RPMI7951 (cell line): ENCODE data around the gene NFIA. TPM values are rescaled to one million over a fixed set of nuclear protein-coding genes. Genes with fewer than 3 reads are reported as not detected.

Experiments used
- DNase-seq: peaks from one replicate; pipeline ENCODE4 v3.0.0-alpha.2; 2012; ENCODE audit warnings: low read depth
- total RNA-seq: library from RNA; depleted of rRNA; stranded (reverse); fragments of >200 nt; shearing (Covaris generic); gene quantifications from 2 replicates; pipeline ENCODE4 v1.2.3, GENCODE V29; 2014

Gene NFIA
- total RNA-seq, 1 experiment from 2014 or later, result 3.0 TPM

DNA sequence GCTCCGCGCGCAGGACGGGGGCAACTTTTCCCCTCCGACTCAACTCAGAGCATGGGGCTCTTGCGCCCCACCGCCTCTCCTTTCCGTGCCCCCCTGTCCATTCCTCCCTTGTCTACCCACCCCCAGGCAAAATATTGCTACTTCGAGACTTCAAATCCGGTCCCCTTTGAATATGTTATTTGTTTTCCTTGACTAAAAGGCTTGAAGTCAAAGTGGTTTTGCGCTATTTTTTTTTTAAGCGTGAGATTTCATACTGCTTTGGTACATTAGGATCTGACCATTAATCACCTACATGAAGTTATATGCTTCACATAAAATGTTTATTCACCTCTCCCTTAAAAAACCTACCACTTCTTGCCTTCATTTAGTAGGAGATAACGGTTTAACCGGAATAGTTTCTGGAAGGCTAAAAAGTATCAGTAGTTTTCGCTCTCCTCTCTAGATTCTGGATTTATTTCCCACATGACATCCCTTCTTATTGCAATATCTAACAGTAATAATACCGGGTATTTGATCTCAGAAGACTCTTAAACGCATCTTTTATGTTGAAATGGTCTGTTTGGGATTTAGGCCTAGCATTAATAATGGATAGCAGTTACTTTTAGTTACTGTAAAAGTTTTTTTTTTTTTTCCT is 1.6 kb downstream of the NFIA start:
- DNase-seq, result no peak

DNA sequence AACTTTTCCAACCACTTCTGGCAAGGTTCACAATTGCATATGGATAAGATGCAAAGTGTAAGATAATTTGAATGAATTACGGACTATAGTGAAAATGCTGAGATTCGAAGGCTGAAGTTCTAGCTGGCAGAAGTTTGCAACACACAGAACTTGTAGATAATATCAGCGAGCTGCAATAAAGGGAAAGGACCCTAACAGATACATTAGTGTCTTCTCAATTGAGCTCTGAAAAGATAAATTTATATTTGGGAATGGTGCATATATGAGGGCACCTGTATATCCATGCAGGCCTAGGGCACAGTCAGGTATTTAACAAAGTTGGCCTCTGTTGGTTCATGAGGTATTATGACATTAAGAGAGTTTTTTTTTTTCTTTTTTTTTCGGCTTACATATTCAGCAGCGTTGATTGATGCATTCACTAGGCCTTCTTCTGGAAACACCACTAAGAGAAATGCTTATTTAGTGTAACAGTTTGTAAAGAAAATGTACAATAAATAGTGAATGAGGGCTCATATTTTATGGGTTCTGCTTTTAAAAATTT is 2.2 kb downstream of the NFIA start:
- no peak for DNase-seq

DNA sequence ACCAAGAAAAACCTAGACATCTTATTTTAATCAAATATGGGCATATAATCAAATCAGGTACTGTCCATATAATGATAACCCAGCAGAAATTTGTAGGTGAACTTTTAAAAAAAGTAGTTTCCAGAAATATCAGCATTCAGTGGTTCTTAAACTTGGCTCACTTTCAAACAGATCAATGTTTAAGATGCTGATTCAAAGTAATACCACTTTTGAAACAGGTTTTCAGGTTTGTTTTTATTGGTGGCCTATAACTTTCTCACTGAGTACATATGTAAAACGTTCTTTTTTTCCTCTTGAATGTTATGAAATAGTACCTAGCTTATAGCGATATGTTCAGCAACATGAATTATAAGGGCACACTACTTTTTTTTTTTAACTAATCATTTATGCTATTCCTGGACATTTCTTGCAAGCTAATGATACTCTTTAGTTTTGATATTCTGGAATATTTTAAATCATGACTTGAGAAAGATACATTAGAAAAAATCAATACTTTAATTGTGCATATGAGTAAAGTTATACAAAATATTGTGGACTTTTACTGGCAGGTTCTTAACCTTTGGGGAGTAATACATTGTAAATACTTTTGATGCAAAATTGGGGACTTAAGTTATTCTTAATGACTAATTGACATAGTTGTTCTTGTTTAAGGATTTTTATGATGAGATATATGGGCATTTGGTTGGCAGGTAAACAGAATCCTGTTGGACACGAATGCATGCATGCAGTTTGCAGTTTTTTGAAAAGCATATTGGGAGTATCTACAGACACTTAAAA is 3.0 kb downstream of the NFIA start:
- no peak for DNase-seq

DNA sequence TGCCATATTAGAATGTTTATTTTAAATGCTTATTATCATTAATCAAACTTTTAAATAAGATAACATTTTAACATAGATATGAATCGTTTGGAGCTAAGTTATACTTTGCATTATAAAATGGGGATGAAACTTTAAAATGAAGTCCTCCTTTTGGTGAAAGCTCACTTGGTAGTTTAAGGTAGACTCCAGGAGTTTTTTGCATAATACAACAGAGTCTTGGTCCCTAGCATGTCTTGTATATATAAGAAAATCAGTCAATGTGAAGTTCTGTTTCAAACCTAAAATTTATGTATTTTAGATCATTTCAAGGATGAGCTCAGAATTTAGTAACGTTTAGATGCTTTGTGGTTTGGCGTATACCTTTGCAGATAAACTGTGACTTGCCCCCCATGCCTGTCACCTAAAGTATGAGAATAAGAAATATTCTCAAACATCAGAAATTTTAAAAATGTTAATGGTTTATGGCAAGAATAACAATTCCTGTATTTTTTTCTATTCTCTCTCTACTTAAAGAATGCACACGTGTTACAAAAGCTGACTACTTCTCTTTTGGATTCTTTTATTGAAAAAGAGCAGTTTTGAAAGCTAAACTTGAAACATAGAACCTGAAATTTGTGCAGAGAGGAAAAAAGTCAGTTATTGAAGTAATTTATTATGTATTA is 3.8 kb downstream of the NFIA start:
- no peak for DNase-seq

DNA sequence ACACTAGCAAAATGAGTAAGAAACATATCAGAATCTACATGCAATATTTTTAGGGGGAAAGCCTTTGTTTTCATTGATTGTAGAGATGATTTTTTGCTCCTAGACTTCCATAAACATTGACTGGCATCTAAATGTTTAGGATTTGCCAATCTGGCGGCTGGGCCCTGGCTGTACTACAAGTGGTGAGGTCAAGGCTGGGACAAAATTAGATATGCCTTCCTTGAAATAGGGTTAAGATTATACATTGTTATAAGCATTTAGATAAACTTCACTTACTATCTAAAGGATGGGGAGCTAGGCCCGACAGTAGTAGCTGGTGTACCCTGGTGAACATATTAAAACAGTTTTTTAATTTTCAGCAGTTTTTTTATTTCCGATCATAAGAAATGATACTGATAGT is 5.2 kb downstream of the NFIA start:
- DNase-seq, result no peak

DNA sequence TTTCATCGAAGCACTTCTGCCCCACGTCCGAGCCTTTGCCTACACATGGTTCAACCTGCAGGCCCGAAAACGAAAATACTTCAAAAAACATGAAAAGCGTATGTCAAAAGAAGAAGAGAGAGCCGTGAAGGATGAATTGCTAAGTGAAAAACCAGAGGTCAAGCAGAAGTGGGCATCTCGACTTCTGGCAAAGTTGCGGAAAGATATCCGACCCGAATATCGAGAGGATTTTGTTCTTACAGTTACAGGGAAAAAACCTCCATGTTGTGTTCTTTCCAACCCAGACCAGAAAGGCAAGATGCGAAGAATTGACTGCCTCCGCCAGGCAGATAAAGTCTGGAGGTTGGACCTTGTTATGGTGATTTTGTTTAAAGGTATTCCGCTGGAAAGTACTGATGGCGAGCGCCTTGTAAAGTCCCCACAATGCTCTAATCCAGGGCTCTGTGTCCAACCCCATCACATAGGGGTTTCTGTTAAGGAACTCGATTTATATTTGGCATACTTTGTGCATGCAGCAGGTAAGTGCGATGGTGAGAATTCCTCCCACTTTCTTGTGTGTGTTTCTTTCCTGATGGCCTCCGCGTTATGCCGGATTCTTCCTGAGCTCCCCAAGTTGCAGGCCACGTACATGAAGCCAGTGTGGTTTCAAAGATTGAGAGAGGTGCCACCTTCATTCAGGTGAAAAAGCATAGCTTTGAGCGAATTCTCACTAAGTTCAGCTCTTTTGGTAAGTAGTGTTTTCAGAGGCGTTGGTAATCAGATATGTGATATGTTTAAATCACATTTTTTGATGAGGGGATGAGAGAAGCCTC is 6.0 kb downstream of the NFIA start:
- DNase-seq, result no peak

DNA sequence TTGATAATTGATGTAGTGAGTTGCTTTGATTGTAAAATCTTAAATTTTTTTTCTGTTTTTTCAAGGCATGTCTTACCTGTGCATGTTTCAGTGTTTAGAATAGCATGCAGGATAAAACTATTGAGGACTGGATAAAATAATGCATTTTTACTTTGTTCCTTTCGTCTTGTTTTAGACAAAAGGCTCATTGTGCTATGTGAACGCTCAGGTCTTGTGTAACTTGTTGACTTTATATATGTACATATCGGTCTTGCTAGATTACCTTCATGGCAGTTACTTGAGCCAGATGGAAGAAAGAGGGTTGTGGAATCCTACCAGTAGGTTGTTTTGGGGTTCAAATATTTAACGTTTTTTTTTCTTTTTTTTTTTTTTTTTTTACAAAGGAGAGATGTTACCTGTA is 7.0 kb downstream of the NFIA start:
- DNase-seq, result no peak

DNA sequence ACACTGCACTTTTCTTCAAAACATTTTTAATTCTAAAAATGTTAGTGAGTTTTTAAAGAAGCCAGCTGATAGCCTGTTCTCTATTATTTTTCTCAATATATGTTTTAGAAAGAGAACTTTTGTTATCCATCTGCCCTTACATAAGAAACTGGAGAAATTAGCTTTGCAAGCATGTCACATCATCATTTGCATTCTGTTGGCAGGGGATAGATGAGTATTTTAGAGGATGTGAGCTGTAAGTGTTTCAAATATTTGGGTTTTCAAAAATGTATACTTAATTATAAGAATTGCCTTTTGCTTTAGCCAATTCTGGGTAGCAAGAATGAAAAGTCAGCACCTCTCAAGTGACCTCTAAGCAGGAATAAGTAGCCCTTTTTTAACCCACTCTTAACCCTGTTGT is 7.4 kb downstream of the NFIA start:
- DNase-seq, result no peak

DNA sequence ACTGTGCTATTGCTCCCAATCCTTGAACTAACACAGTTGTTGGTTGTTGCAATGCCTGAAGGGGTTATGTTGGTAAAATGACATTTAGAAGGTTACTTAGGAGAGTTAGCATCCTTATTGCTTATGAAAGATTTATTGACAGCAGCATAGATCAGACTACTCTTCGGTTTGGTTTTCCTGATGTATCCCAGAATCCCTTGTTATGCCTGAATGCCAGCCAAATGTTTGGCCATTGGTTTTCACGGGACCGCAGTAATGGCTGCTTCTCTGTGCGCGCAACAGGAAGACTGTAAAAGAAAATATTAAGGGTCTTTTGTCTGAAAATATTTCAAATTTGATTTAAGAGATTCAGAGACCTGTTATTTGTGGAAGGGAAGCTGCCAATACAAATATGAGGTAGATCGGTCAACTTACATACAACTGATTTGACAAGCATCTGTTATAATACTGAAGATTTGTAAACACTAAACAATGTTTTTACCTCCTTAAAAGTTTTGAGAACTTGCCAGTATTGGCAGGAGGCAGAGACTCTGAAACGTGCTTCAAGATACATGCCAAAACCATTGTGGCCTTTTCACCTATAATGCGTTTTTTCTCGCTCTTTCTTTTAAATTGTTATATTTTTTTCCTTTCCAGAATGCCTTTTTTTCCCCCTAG is 8.3 kb downstream of the NFIA start:
- no peak for DNase-seq

DNA sequence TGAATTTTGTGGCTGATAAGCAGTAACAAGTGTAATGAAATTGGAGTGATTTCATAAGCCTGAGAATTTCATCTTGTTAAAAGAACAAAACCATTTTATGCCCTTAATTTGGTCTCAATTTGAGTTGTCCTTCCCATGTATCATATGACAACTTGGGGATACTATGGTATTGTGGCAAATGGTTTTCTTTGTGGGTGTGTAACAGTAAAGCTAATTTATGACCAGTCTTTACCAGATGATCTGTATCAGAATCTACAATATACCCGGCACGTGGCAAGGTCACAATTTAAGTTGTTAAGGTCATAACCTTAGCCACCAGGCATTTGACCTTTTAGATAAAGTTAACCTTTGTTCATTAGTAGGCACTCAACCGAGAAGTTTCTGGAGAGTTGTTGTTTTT is 9.1 kb downstream of the NFIA start:
- DNase-seq, result no peak

DNA sequence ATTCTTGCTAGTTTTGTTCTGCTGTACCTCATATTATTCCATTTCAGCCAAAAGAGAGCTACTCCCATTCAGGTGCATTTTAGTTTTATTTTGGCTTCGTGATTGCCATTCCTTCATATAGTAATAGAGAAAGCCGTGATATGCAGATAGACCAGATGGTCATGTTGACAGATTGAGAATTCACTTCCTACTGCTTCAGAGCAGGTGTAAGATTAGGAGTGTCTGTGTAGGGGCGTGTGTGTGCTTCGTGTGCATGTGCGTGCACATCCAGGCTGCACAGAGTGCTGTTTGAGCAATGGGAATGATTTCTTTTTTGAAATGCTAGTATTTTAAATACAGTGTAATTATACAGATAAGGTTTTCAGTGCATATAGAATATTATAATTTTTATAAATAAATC is 10.3 kb downstream of the NFIA start:
- DNase-seq, result no peak

DNA sequence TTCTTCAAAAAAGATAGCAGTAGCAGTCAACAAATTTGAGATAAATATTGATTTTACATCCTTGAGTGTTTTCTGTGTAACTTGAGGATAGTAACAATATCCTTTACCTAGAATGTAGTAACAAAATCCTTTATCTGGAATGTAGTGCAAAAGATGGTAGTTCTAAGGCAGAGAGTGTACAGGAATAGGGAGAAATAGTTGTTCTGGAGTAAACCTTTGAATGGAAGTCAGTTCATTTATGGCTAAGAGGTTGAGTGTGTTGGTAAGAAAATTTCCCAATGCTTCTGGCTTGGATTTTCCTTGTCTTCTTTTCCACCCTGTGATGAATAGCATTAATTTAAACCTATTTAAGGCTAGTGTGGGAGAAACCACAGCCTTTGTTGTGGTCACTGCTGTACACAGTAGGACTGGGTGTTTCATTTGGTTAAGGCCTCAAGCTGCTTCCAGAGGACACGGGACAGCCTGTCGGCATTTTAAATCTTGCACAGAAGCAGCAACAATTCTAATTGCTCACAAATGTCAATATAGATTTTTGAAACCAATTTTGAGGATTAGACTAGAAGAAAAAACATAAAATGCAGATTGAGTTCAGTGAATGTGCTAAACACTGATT is 11.3 kb downstream of the NFIA start:
- DNase-seq, result peak; percentile 56

DNA sequence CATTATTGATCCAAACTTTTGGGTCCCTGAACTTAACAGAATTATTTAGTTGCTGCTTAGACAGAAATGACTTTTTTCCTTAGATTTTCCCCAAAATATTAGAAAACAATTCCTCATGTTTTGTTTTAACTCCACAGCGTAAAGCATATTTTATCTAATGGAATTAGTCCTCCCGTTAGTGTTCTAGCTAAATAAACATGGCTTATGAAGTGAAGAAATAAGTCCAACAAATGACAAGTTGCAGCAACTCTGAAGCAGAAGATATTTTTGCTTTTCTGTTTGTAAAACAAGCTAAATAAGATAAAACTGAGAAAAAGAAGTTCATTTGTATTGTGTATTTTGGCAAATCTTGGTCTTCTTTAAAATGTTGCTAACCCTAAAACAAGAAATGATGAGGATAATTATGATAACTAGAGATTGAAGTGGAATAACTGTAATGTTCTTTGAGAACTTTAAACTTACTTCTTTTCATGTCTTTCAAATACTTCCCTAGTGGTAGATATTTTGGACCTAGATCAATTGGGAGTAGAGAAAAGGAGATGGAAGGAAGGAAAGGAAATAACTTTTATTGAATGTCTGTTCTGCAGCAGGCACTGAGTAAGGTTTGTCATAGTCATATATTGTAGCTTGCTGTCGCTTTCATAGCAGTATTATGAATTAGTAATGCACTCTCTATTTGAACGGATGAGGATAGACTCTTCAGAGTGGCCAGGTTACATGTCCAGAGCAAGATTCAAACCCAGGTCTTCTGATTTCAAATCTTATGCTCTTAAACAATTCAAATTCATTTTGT is 12.5 kb downstream of the NFIA start:
- no peak for DNase-seq

DNA sequence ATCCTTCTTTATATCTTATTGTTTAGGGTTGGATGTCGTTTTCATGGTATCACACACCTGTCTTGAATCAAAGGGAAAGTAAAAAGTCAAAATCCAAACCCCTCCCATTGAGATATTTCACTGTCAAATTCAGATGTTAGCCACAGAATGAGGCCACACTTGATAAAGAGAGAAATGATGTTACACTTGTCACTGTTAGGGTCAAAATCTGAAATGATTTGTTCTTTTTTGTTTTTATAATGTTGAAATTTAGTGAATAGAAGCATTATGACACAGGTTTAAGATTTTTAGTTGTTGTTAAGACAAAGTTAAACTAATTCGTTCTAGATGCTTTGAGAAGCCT is 13.1 kb downstream of the NFIA start:
- no peak for DNase-seq

DNA sequence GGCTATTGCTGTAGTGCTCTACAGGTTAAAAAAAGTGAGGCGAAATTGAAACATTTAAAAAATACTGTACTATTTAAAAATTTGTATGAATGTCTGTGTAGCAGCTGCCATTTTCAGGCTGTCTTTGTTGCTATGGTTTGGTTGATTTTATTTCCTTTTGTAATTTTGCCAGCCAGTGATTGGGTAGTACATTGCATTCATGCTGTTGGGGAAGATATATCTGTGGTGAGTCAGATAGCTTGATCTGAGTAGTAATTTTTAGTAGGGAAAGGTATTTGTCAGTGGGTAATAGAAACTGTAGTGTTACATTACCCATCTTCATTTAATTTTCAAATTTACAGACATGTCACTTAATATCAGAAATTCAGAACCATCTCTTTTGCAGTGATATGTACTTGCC is 15.0 kb downstream of the NFIA start:
- DNase-seq, result peak; percentile 10

DNA sequence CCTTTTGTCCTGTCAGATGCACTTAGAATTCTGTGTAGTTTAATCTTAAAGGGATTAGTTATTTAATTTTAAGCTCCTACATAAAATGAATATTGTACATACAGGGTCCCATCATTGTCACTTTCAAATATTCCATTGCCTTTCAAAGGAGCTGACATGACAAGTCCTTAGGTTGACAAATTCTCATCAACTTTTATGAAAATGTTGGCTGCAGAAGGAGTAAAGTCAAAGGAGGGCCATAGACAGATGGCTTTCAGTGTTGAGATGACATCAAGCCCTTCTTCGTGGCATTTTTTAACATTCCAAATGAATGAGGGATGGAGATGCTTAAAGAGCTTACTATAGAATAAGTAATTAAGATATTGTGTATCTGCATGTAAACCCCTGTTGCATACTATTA is 15.4 kb downstream of the NFIA start:
- no peak for DNase-seq

DNA sequence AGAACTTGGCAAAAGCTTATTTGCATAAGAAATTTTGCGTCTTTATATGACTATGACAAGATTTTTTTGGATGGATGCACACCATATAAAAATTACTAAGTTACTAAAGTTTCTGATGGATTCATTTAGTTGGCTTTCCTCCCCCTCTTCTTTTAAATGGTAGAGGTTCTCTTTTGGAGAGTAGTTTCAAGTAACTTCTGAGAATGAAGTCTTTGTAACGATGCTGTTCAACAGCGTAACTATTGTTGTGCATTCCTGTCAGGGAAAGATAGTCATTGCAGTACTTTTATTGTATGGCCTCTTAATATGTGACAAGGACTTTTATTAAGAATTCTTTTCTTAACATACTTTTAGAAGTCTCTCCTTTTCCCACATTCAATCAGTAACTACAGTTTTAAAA is 16.0 kb downstream of the NFIA start:
- DNase-seq, result no peak

DNA sequence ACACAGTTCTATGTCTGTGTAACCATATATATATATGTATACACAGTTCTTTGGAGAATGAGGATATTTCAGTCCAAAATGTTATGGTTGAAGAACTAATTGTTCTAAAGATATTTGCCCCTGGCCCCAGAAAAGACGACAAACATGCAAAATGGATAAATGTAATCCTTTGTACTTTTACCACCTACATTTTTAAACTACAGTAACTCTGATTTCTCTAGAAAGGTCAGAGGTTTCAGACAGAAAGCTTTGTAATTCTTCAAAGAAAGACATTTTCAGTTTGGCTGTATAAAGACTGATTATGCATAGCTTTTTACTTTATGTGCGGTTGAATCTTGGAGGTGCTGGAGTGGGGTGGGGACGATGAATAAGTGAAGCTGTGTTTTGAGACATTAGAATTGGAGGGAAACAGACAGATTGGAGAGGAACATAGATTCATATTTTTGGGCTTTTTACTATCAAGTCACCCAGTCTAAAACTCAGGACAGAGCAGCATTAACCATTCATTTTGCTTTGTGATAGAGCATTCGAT is 16.6 kb downstream of the NFIA start:
- DNase-seq, result no peak

DNA sequence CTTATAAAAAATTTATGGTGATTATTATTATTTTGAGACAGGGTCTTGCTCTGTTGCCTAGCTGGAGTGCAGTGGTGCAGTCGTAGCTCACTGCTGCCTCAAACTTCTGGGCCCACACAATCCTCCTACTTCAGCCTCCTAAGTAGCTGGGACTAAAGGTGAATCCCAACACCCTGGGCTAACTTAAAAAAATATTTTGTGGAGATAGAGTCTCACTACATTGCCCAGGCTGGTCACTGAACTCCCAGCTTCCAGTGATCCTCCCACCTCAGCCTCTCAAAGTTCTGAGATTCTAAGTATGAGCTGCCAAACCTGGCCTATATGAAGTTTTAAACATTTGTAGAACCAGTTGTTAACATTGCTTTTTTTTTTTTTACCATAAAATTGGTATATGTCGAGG is 18.2 kb downstream of the NFIA start:
- no peak for DNase-seq

DNA sequence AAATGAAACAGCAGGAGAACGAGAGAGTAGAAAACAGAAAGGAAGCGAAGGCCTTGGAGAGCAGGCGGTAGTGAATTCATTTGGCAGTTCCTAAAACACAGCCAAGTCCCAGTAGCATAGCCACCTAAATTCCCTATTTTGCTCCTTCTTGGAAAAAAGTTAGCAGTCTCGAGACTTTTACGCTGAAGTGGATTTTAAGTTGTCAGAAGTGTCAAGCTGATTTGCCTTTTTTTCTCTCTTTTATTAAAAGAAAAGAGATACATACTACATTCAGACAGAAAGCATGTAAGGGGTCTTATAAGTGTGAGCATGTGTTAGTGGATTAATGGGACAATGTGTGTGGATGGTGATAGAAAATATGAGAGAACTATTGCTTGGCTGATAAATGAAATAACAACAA is 19.2 kb downstream of the NFIA start:
- DNase-seq, result no peak
